ENCODE results near the gene USE1.
"Not testable (repeated sequence)": the region's sequence is repeated elsewhere in the genome, so short reads cannot be mapped to it uniquely, and the experiment has no call there.

USE1 gene

GRCh38 chr19:17215127-17215971, at the start of gene USE1:
TSS of gene USE1 (plus strand) at chr19:17215357. CDS start at chr19:17215406, 49 bp downstream.
- peak; percentile 91 for DNase-seq

- no peak for DNase-seq
These were observed 49.4 kb upstream of the USE1 start for GRCh38 chr19:17165715-17166114.

- no peak for DNase-seq
These were observed 44.4 kb upstream of the USE1 start for GRCh38 chr19:17170538-17171297.

GRCh38 chr19:17171874-17172273, 43.3 kb upstream of the USE1 start:
- no peak for DNase-seq

GRCh38 chr19:17172624-17173345, 42.4 kb upstream of the USE1 start:
- no peak for DNase-seq

GRCh38 chr19:17178291-17178690, 36.9 kb upstream of the USE1 start:
- DNase-seq: no peak

- DNase-seq: no peak
These were observed 34.0 kb upstream of the USE1 start for GRCh38 chr19:17180997-17181702.

- DNase-seq: peak; percentile 69
These were observed 31.8 kb upstream of the USE1 start for GRCh38 chr19:17183271-17183761.

GRCh38 chr19:17183858-17184321, 31.3 kb upstream of the USE1 start:
- peak; percentile 62 for DNase-seq

- peak; percentile 68 for DNase-seq
These were observed 30.8 kb upstream of the USE1 start for GRCh38 chr19:17184371-17184841.

- no peak for DNase-seq
These were observed 29.6 kb upstream of the USE1 start for GRCh38 chr19:17185590-17185989.

GRCh38 chr19:17191736-17192135, 23.4 kb upstream of the USE1 start:
- DNase-seq: not testable (repeated sequence)

- DNase-seq: no peak
These were observed 22.4 kb upstream of the USE1 start for GRCh38 chr19:17192751-17193150.

- no peak for DNase-seq
These were observed 20.5 kb upstream of the USE1 start for GRCh38 chr19:17194608-17195007.

- peak; percentile 40 for DNase-seq
These were observed 20.1 kb upstream of the USE1 start for GRCh38 chr19:17195106-17195505.

- DNase-seq: no peak
These were observed 18.5 kb upstream of the USE1 start for GRCh38 chr19:17196610-17197009.

- no peak for DNase-seq
These were observed 17.5 kb upstream of the USE1 start for GRCh38 chr19:17197666-17198065.

GRCh38 chr19:17200408-17201079, 14.6 kb upstream of the USE1 start:
- DNase-seq: no peak

- no peak for DNase-seq
These were observed 12.9 kb upstream of the USE1 start for GRCh38 chr19:17202249-17202648.

GRCh38 chr19:17202713-17203112, 12.4 kb upstream of the USE1 start:
- DNase-seq: no peak

Data from activated CD8-positive, alpha-beta memory T cell treated with anti-CD3 and anti-CD28 coated beads, Interleukin-2, amount 50 U/mL, for 48 hours (primary cell).